K562 (cell line): ENCODE data around the gene CRHR2. TPM values are rescaled to one million over a fixed set of nuclear protein-coding genes. Genes with fewer than 3 reads are reported as not detected.
A peak's percentile ranks its signal among the peaks of the same experiment; 100 is the strongest.

Experiments
- ARHGAP35 ChIP-seq: fragments of 450-650 bp; IDR thresholded peaks from 2 replicates; pipeline ENCODE4 v1.6.1; 2018; ENCODE audit not compliant: partially characterized antibody
- ATF7 ChIP-seq: fragments of 450-650 bp; IDR thresholded peaks from 2 replicates; pipeline ENCODE4 v1.7.1; 2014; ENCODE audit warnings: mild to moderate bottlenecking, moderate library complexity
- BCOR ChIP-seq: fragments of 450-650 bp; IDR thresholded peaks from 2 replicates; pipeline ENCODE4 v1.6.1; 2016
- COPS2 ChIP-seq: fragments of 450-650 bp; conservative IDR thresholded peaks from 2 replicates; pipeline ENCODE4 v1.6.1; 2016; ENCODE audit warnings: mild to moderate bottlenecking, moderate library complexity
- EHMT2 ChIP-seq: fragments of 450-650 bp; IDR thresholded peaks from 2 replicates; pipeline ENCODE4 v1.6.1; 2018; ENCODE audit warnings: antibody characterized with exemption
- FOXP1 ChIP-seq: sonication (generic); formaldehyde crosslinking; IDR thresholded peaks from 2 replicates; pipeline ENCODE4 v1.8.0; 2022; ENCODE audit warnings: mild to moderate bottlenecking, missing genetic modification reagents
- GABPB1 ChIP-seq: sonication (generic); formaldehyde crosslinking; IDR thresholded peaks from 2 replicates; pipeline ENCODE4 v1.8.0; 2022; ENCODE audit warnings: mild to moderate bottlenecking, missing genetic modification reagents
- GATAD2B ChIP-seq: fragments of 450-650 bp; IDR thresholded peaks from 2 replicates; pipeline ENCODE4 v1.6.1; 2017; ENCODE audit warnings: mild to moderate bottlenecking, borderline replicate concordance
- GMEB1 ChIP-seq: fragments of 250-450 bp; sonication (Bioruptor Pico); IDR thresholded peaks from 2 replicates; pipeline ENCODE4 v1.4.0; 2020; ENCODE audit warnings: mild to moderate bottlenecking
- MED1 ChIP-seq: sonication (generic); formaldehyde crosslinking; IDR thresholded peaks from 2 replicates; pipeline ENCODE4 v1.8.1; 2023; ENCODE audit warnings: missing genetic modification reagents, borderline replicate concordance
- NR4A1 ChIP-seq, 2 experiments: fragments of 250-450 bp in 1 of 2; fragments of 450-650 bp in 1 of 2; sonication (Bioruptor Pico) in 1 of 2; IDR thresholded peaks; 2 replicates each; pipeline versions ENCODE4 v1.4.0 to v1.6.1; 2016 to 2020; ENCODE audit warnings: mild to moderate bottlenecking in 2 of 2, missing compliant biosample characterization in 1 of 2, missing genetic modification characterization in 1 of 2, moderate library complexity in 1 of 2
- RBM25 ChIP-seq: fragments of 200-400 bp; formaldehyde crosslinking; IDR thresholded peaks from 2 replicates; pipeline ENCODE4 v1.6.1; 2018; ENCODE audit warnings: low read length, low read depth, moderate library complexity; ENCODE audit not compliant: severe bottlenecking
- ZNF354B ChIP-seq: fragments of 250-450 bp; sonication (Bioruptor Pico); IDR thresholded peaks from 2 replicates; pipeline ENCODE4 v1.4.0; 2020
- ZNF41 ChIP-seq: fragments of 250-450 bp; sonication (Bioruptor Pico); conservative IDR thresholded peaks from 2 replicates; pipeline ENCODE4 v1.4.0; 2020; ENCODE audit warnings: mild to moderate bottlenecking
- ZNF57 ChIP-seq: fragments of 450-650 bp; formaldehyde crosslinking; IDR thresholded peaks from 2 replicates; pipeline ENCODE4 v1.4.0; 2020; ENCODE audit warnings: mild to moderate bottlenecking, moderate library complexity
- ZNF766 ChIP-seq: fragments of 200-800 bp; sonication (Bioruptor generic); conservative IDR thresholded peaks from 2 replicates; pipeline ENCODE4 v1.6.1; 2016; ENCODE audit warnings: missing genetic modification characterization, missing compliant biosample characterization
- ZNF785 ChIP-seq: fragments of 250-450 bp; sonication (Bioruptor Pico); IDR thresholded peaks from 2 replicates; pipeline ENCODE4 v1.4.0; 2020; ENCODE audit warnings: mild to moderate bottlenecking
- ZSCAN32 ChIP-seq: fragments of 450-650 bp; formaldehyde crosslinking; IDR thresholded peaks from 2 replicates; pipeline ENCODE4 v1.4.0; 2020; ENCODE audit warnings: mild to moderate bottlenecking, moderate library complexity
- ZZZ3 ChIP-seq: fragments of 450-650 bp; IDR thresholded peaks from 2 replicates; pipeline ENCODE4 v1.6.1; 2016; ENCODE audit warnings: antibody characterized with exemption, mild to moderate bottlenecking, moderate library complexity
- polyA plus RNA-seq, 8 experiments: library from polyadenylated mRNA; depleted of rRNA in 4 of 8; stranded (reverse) in 5 of 8; unstranded in 3 of 8; fragments of >200 nt; fragmentation: Nextera tagmentation in 2 of 8; fragmentation: Illumina TruSeq in 1 of 8; extraction: Ambion mirVana in 2 of 8; extraction: Trizol in 1 of 8; gene quantifications; 2 replicates each; pipeline versions ENCODE4 v1.2.1 to v1.2.3, GENCODE V29; 2011 to 2014; ENCODE audit warnings: inconsistent platforms in 1 of 8, missing spikeins in 1 of 8
- total RNA-seq, 7 experiments: library from RNA; depleted of rRNA in 6 of 7; stranded (reverse); fragments of >200 nt in 6 of 7; fragmentation: Illumina TruSeq in 2 of 7; extraction: Trizol in 2 of 7; gene quantifications; 2 replicates each; pipeline versions ENCODE4 v1.2.1 to v1.2.3, GENCODE V29; 2011 to 2021; ENCODE audit warnings: low replicate concordance in 1 of 7
- TF ChIP-seq, protein P1 (sequence below): fragments of 250-450 bp; sonication (Bioruptor Pico); IDR thresholded peaks from 2 replicates; pipeline ENCODE4 v1.8.0; 2022; ENCODE audit warnings: inconsistent platforms
- TF ChIP-seq, protein P2 (sequence below): fragments of 200-800 bp; sonication (Bioruptor generic); IDR thresholded peaks from 2 replicates; pipeline ENCODE4 v1.6.1; 2017; ENCODE audit warnings: missing genetic modification characterization, missing compliant biosample characterization
- TF ChIP-seq, protein P3 (sequence below): sonication (generic); formaldehyde crosslinking; IDR thresholded peaks from 2 replicates; pipeline ENCODE4 v1.8.0; 2023; ENCODE audit warnings: mild to moderate bottlenecking, missing genetic modification reagents

CRHR2 gene
- total and polyA plus RNA-seq, 9 of the 15 experiments (the other 6 are each of a cell fraction or from before 2014, with no cell fraction given) = not detected

DNA sequence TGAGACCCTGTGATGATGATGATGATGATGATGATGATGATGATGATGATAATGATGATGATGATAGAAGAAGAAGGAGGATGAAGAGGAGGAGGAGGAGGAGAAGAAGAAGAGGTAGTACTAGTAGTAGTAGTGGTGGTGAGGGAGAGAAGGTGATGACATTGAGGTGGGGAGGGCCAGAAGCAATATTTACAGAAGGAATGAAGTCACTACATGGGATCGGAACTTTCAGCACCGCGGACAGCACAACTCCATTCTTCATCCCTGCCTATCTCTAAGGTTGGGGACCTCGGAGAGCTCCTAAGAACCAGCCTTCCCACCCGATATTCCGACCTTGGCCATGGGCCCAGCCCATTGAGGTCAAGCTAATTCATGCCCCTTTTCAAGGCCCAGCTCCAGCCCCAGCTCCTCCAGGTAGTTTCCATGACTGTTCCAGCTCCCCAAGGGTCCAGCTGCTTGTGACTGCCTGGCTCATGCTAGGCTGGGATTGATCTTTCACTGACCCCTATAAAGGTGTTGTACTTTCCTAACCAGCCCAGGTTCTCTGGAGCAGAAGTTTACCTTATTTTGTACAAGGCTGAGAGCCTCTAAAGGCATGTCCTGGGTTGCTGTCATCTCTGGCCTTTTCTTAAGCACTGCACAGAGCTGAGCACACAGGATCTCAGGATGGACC is 10.3 kb downstream of the CRHR2 start (continued):
- peak; percentile 80 for TF ChIP-seq GABPB1 (CRISPR knock-in tag)
- TF ChIP-seq, protein P1, sequence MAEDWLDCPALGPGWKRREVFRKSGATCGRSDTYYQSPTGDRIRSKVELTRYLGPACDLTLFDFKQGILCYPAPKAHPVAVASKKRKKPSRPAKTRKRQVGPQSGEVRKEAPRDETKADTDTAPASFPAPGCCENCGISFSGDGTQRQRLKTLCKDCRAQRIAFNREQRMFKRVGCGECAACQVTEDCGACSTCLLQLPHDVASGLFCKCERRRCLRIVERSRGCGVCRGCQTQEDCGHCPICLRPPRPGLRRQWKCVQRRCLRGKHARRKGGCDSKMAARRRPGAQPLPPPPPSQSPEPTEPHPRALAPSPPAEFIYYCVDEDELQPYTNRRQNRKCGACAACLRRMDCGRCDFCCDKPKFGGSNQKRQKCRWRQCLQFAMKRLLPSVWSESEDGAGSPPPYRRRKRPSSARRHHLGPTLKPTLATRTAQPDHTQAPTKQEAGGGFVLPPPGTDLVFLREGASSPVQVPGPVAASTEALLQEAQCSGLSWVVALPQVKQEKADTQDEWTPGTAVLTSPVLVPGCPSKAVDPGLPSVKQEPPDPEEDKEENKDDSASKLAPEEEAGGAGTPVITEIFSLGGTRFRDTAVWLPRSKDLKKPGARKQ (CRISPR knock-in tag) = no peak
- no peak for TF ChIP-seq RBM25
- TF ChIP-seq ZSCAN32 (CRISPR knock-in tag) = no peak
- TF ChIP-seq GATAD2B = no peak
- TF ChIP-seq ZZZ3 = no peak
- peak; percentile 100 for TF ChIP-seq EHMT2
- no peak for TF ChIP-seq GMEB1 (CRISPR knock-in tag)
- peak; percentile 97 for TF ChIP-seq ZNF766
- no peak for TF ChIP-seq COPS2
- TF ChIP-seq, protein P2, sequence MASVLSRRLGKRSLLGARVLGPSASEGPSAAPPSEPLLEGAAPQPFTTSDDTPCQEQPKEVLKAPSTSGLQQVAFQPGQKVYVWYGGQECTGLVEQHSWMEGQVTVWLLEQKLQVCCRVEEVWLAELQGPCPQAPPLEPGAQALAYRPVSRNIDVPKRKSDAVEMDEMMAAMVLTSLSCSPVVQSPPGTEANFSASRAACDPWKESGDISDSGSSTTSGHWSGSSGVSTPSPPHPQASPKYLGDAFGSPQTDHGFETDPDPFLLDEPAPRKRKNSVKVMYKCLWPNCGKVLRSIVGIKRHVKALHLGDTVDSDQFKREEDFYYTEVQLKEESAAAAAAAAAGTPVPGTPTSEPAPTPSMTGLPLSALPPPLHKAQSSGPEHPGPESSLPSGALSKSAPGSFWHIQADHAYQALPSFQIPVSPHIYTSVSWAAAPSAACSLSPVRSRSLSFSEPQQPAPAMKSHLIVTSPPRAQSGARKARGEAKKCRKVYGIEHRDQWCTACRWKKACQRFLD (CRISPR knock-in tag) = peak; percentile 97
- no peak for TF ChIP-seq ZNF354B (CRISPR knock-in tag)
- TF ChIP-seq FOXP1 (CRISPR knock-in tag) = peak; percentile 87; the same call in 1 of the 2 replicates
- no peak; the same call in 1 of the 2 replicates for TF ChIP-seq NR4A1 (CRISPR knock-in tag; IDR thresholded peaks at IDR 0.05)
- peak; percentile 85 for TF ChIP-seq NR4A1 (tag; IDR thresholded peaks at IDR 0.05)
- TF ChIP-seq ZNF57 (CRISPR knock-in tag) = no peak
- TF ChIP-seq ATF7 = peak; percentile 46; the same call in 1 of the 2 replicates
- TF ChIP-seq, protein P3, sequence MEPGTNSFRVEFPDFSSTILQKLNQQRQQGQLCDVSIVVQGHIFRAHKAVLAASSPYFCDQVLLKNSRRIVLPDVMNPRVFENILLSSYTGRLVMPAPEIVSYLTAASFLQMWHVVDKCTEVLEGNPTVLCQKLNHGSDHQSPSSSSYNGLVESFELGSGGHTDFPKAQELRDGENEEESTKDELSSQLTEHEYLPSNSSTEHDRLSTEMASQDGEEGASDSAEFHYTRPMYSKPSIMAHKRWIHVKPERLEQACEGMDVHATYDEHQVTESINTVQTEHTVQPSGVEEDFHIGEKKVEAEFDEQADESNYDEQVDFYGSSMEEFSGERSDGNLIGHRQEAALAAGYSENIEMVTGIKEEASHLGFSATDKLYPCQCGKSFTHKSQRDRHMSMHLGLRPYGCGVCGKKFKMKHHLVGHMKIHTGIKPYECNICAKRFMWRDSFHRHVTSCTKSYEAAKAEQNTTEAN (CRISPR knock-in tag) = no peak
- TF ChIP-seq ZNF785 (CRISPR knock-in tag) = no peak
- no peak for TF ChIP-seq BCOR
- TF ChIP-seq ZNF41 = peak; percentile 64; the same call in 1 of the 2 replicates
- no peak for TF ChIP-seq ARHGAP35
- 0 out of 2 replicates have a peak, but pooled peaks have one; percentile 40 for TF ChIP-seq MED1 (CRISPR knock-in tag)
